T-helper 2 cell (primary cell): ENCODE measurements around the gene KMT2B.
A peak's percentile ranks its signal among the peaks of the same experiment; 100 is the strongest.
"Not testable (repeated sequence)": the region's sequence is repeated elsewhere in the genome, so short reads cannot be mapped to it uniquely, and the experiment has no call there.

Source experiments
- DNase-seq, 5 experiments: peaks; one replicate each; pipeline versions ENCODE4 v3.0.0 to v3.0.0-alpha.2; 2012 to 2022

KMT2B gene

GRCh38 chr19:35710784-35711723 lies 6.7 kb upstream of the KMT2B start:
- DNase-seq, result peak in 2 of 5 experiments; percentile 47 to 88

- peak in 4 of 5 experiments; percentile 37 to 96 (median 48) for DNase-seq
Observed at GRCh38 chr19:35712567-35713505, 5.0 kb upstream of the KMT2B start.

GRCh38 chr19:35713506-35713850 lies 4.3 kb upstream of the KMT2B start:
- DNase-seq, result no peak

GRCh38 chr19:35713904-35714495 lies 3.8 kb upstream of the KMT2B start:
- no peak for DNase-seq

- peak in 1 of 5 experiments; percentile 59 for DNase-seq
Observed at GRCh38 chr19:35714601-35715354, 3.0 kb upstream of the KMT2B start.

- no peak for DNase-seq
Observed at GRCh38 chr19:35715355-35715809, 2.4 kb upstream of the KMT2B start.

GRCh38 chr19:35715981-35716800 lies 1.6 kb upstream of the KMT2B start:
- peak in 1 of 5 experiments; percentile 35 for DNase-seq

GRCh38 chr19:35716801-35717664 lies 770 bp upstream of the KMT2B start:
- peak; percentile 92 to 99 (median 97) for DNase-seq

GRCh38 chr19:35718345-35719041 lies 690 bp downstream of the KMT2B start:
- peak in 4 of 5 experiments; percentile 19 to 68 (median 39) for DNase-seq

GRCh38 chr19:35719402-35720162 lies 1.8 kb downstream of the KMT2B start:
- no peak for DNase-seq

- DNase-seq, result no peak
Observed at GRCh38 chr19:35720163-35720524, 2.3 kb downstream of the KMT2B start.

- DNase-seq, result no peak
Observed at GRCh38 chr19:35720648-35721047, 2.8 kb downstream of the KMT2B start.

- DNase-seq, result no peak
Observed at GRCh38 chr19:35721374-35721773, 3.6 kb downstream of the KMT2B start.

GRCh38 chr19:35722461-35722860 lies 4.7 kb downstream of the KMT2B start:
- no peak for DNase-seq

- no peak for DNase-seq
Observed at GRCh38 chr19:35722897-35723296, 5.1 kb downstream of the KMT2B start.

- no peak for DNase-seq
Observed at GRCh38 chr19:35723671-35724070, 5.9 kb downstream of the KMT2B start.

GRCh38 chr19:35724132-35724531 lies 6.3 kb downstream of the KMT2B start:
- not testable (repeated sequence) for DNase-seq

GRCh38 chr19:35724560-35724959 lies 6.8 kb downstream of the KMT2B start:
- no peak for DNase-seq
